Loucy (cell line): Measurements from ENCODE around the gene LMBRD2.

ENCODE experiments used
- CTCF ChIP-seq: fragments of 200-600 bp; sonication (generic); conservative IDR thresholded peaks from 2 replicates; pipeline ENCODE4 v1.5.1; 2014; ENCODE audit warnings: mild to moderate bottlenecking, antibody characterized with exemption, low read length
- EZH2phosphoT487 ChIP-seq: fragments of 200-600 bp; IDR thresholded peaks from 2 replicates; pipeline ENCODE4 v1.6.1; 2018; ENCODE audit warnings: antibody characterized with exemption, mild to moderate bottlenecking, moderate library complexity, borderline replicate concordance

DNA sequence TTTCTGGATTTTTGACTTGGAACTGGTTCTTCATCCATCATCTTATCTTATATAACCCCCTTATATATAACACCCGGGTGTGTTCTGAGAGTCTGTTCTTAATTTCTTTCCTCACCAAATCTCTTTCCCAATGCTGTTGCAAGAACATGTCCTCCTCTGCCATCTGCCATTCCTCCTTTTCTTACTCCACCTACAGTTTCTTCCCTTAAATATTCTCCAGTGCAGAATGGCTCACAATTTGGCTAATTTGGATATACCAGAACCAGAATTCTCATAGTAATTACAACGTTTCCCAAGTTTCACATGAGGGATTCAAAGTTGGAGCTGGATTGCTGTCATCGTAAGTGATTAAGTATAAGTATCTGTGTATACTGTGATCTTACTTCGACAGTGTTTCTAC, 28.3 kb upstream of the LMBRD2 start:
- TF ChIP-seq CTCF (no peak), EZH2phosphoT487 (no peak)
